ENCODE measurements around the gene MBNL2.

- TF ChIP-seq PHF8 (CRISPR knock-in tag; IDR thresholded peaks at IDR 0.05) (no peak), CHD2 (IDR thresholded peaks at IDR 0.05; ENCODE audit: low read depth, low read length) (no peak), REST (IDR thresholded peaks at IDR 0.05; ENCODE audit: borderline replicate concordance in 1 of 2, low read depth in 1 of 2, low read length in 2 of 2) (no peak), NFKB2 (CRISPR knock-in tag; IDR thresholded peaks at IDR 0.05; ENCODE audit: borderline replicate concordance) (no peak), CTCF (CRISPR knock-in tag; IDR thresholded peaks at IDR 0.05) (no peak), KIAA2018 (CRISPR knock-in tag; IDR thresholded peaks at IDR 0.05; ENCODE audit: borderline replicate concordance) (no peak), PRDM4 (CRISPR knock-in tag; IDR thresholded peaks at IDR 0.05; ENCODE audit: borderline replicate concordance) (no peak), ZNF776 (CRISPR knock-in tag; IDR thresholded peaks at IDR 0.05) (no peak), KAT7 (CRISPR knock-in tag; IDR thresholded peaks at IDR 0.05; ENCODE audit: borderline replicate concordance) (no peak), ZNF879 (CRISPR knock-in tag; IDR thresholded peaks at IDR 0.05) (no peak), SAFB2 (CRISPR knock-in tag; IDR thresholded peaks at IDR 0.05; ENCODE audit: borderline replicate concordance, low read depth) (no peak), GLMP (CRISPR knock-in tag; IDR thresholded peaks at IDR 0.05; ENCODE audit: borderline replicate concordance) (no peak), CBX2 (IDR thresholded peaks at IDR 0.05; ENCODE audit: low read depth, low read length) (no peak), CBX2 (CRISPR knock-in tag; IDR thresholded peaks at IDR 0.05; ENCODE audit: low read depth) (no peak), THRA (CRISPR knock-in tag; IDR thresholded peaks at IDR 0.05; ENCODE audit: borderline replicate concordance) (no peak)
Measured at GRCh38 chr13:97408938-97409337, 186.8 kb downstream of the MBNL2 start.
